Adrenal gland (tissue), 5 donors: Measurements from ENCODE around the gene SLC39A7.

Experiments
- POLR2A ChIP-seq, 2 donors: fragments of 450-650 bp; IDR thresholded peaks; one replicate each; pipeline ENCODE4 v1.6.1; 2017; ENCODE audit warnings: antibody characterized with exemption in 2 of 2, mild to moderate bottlenecking in 2 of 2, moderate library complexity in 1 of 2
- TF ChIP-seq, protein P1 (sequence below), 6 experiments: fragments of 450-650 bp in 4 of 6; fragments of 200-600 bp in 2 of 6; sonication (generic) in 1 of 6; IDR thresholded peaks; 1 replicate in 5 of 6; 2 replicates in 1 of 6; pipeline versions ENCODE4 v1.5.1 to v1.8.0; 2016 to 2021; ENCODE audit warnings: antibody characterized with exemption in 6 of 6, mild to moderate bottlenecking in 2 of 6, moderate library complexity in 1 of 6
- donor health status: DM: no; HTN: no; CAD: no.

DNA sequence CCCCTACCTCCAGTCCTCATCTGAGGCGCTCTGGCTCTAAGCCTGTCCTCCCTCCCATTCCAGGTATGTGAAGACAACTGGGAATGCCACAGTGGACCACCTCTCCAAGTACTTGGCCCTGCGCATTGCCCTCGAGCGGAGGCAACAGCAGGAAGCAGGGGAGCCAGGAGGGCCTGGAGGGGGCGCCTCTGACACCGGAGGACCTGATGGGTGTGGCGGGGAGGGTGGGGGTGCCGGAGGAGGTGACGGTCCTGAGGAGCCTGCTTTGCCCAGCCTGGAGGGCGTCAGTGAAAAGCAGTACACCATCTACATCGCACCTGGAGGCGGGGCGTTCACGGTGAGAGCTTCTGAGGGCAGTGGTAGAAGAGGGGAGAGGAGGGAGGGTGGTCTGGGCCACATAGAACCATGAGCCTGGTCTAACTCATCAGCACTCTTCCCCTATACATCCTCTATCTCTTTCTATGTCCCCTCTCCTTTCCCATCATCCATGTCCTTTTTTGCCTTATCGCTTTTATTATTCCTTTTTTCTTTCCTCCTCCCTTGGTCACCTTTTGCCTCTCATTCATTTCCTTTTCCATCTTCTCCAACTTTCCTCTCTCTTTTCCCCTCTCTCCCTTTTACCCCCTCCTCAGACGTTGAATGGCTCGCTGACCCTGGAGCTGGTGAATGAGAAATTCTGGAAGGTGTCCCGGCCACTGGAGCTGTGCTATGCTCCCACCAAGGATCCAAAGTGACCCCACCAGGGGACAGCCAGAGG, 11.2 kb downstream of the SLC39A7 start:
- no peak for TF ChIP-seq POLR2A (IDR thresholded peaks at IDR 0.05)
- TF ChIP-seq, protein P1, sequence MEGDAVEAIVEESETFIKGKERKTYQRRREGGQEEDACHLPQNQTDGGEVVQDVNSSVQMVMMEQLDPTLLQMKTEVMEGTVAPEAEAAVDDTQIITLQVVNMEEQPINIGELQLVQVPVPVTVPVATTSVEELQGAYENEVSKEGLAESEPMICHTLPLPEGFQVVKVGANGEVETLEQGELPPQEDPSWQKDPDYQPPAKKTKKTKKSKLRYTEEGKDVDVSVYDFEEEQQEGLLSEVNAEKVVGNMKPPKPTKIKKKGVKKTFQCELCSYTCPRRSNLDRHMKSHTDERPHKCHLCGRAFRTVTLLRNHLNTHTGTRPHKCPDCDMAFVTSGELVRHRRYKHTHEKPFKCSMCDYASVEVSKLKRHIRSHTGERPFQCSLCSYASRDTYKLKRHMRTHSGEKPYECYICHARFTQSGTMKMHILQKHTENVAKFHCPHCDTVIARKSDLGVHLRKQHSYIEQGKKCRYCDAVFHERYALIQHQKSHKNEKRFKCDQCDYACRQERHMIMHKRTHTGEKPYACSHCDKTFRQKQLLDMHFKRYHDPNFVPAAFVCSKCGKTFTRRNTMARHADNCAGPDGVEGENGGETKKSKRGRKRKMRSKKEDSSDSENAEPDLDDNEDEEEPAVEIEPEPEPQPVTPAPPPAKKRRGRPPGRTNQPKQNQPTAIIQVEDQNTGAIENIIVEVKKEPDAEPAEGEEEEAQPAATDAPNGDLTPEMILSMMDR (IDR thresholded peaks at IDR 0.05), result no peak
